Sigmoid colon (tissue), 7 donors: ENCODE measurements around the gene STAT2. TPM values are rescaled to one million over a fixed set of nuclear protein-coding genes. Genes with fewer than 3 reads are reported as not detected.

Experiments used
- DNase-seq: peaks from one replicate; pipeline ENCODE4 v3.0.0-alpha.2; 2019
- H3K27ac ChIP-seq, 4 donors: fragments of 200-600 bp; sonication (generic); one replicate each; pipeline ENCODE4 v1.5.1; 2016 to 2019; ENCODE audit warnings: mild to moderate bottlenecking in 1 of 4
- H3K27me3 ChIP-seq, 3 donors: fragments of 200-600 bp; sonication (generic); one replicate each; pipeline ENCODE4 v1.5.1; 2019; ENCODE audit warnings: mild to moderate bottlenecking in 1 of 3
- H3K36me3 ChIP-seq, 4 donors: fragments of 200-600 bp; sonication (generic); one replicate each; pipeline ENCODE4 v1.5.1; 2016 to 2019
- H3K4me1 ChIP-seq, 4 donors: fragments of 200-600 bp; sonication (generic); one replicate each; pipeline ENCODE4 v1.5.1; 2017 to 2019
- H3K4me3 ChIP-seq, 4 donors: fragments of 200-600 bp; sonication (generic); one replicate each; pipeline ENCODE4 v1.5.1; 2017 to 2019; ENCODE audit warnings: mild to moderate bottlenecking in 2 of 4, moderate library complexity in 1 of 4
- H3K9me3 ChIP-seq, 4 donors: fragments of 200-600 bp in 3 of 4; sonication (generic) in 3 of 4; one replicate each; pipeline versions ENCODE4 v1.5.1 to v1.6.1; 2013 to 2019
- CTCF ChIP-seq, 4 experiments: fragments of 450-650 bp in 3 of 4; fragments of 200-600 bp in 1 of 4; IDR thresholded peaks; one replicate each; pipeline ENCODE4 v1.5.1; 2016 to 2019; ENCODE audit warnings: antibody characterized with exemption in 4 of 4, mild to moderate bottlenecking in 3 of 4, moderate library complexity in 2 of 4
- EP300 ChIP-seq, 4 donors: sonication (generic); formaldehyde crosslinking; IDR thresholded peaks; one replicate each; pipeline ENCODE4 v1.6.1; 2017; ENCODE audit warnings: antibody characterized with exemption in 4 of 4
- POLR2A ChIP-seq, 2 donors: fragments of 450-650 bp; IDR thresholded peaks; one replicate each; pipeline ENCODE4 v1.6.1; 2016; ENCODE audit warnings: antibody characterized with exemption in 2 of 2, mild to moderate bottlenecking in 2 of 2, moderate library complexity in 2 of 2
- POLR2AphosphoS5 ChIP-seq, 4 donors: sonication (generic); formaldehyde crosslinking; IDR thresholded peaks; one replicate each; pipeline ENCODE4 v1.6.1; 2017; ENCODE audit warnings: antibody characterized with exemption in 4 of 4
- WGBS, 2 donors: extraction: QIAGEN DNeasy Blood & Tissue Kit; methylation state at CpG; one replicate each; pipeline ENCODE4 v1.1.7; 2013; 5-methylcytosine and 5-hydroxymethylcytosine counted together
- intact Hi-C: fragments of 100-400 bp; cut with DNase I; formaldehyde crosslinking; loops from one replicate; pipeline ENCODE4 v1.15.1; 2023
- polyA plus RNA-seq, 3 donors: library from polyadenylated mRNA; stranded (reverse); fragments of 200-250 nt; gene quantifications; one replicate each; pipeline ENCODE4 v1.2.3, GENCODE V29; 2013
- total RNA-seq, 4 donors: library from RNA; depleted of rRNA; stranded (reverse); fragments of >200 nt; gene quantifications; one replicate each; pipeline ENCODE4 v1.1.0, GENCODE V29; 2016
- donor health status: healthy with polysubstance abuse.
- donor health status: Bipolar disorder and iron deficiency.
- donor health status: healthy.

STAT2 gene
- total and polyA plus RNA-seq, 7 donors: 15.0 to 160 (median 73.6) TPM

- Histone ChIP-seq H3K27me3 (no peaks in the 10 kb centered on the region), H3K36me3 (peaks cover 4 to 47% (median 8%) of the 10 kb centered on the region in 4 donors), H3K4me1 (peaks cover 0 to 28% (median 13%) of the 10 kb centered on the region in 4 donors), H3K9me3 (no peaks in the 10 kb centered on the region), H3K27ac (no peak overlapping the region), H3K4me3 (no peak overlapping the region)
- 87 to 97% methylated on average over 3 of the region's 3 CpGs for WGBS, 2 donors
- DNase-seq: no peak
- intact Hi-C loops: no loop called here
- no peak for TF ChIP-seq EP300 (IDR thresholded peaks at IDR 0.05)
- no peak for TF ChIP-seq POLR2AphosphoS5 (IDR thresholded peaks at IDR 0.05)
- no peak for TF ChIP-seq CTCF (IDR thresholded peaks at IDR 0.05)
- TF ChIP-seq POLR2A (IDR thresholded peaks at IDR 0.05): no peak
These were observed 55.6 kb downstream of the STAT2 start for GRCh38 chr12:56304276-56304675.

GRCh38 chr12:56300644-56301464 is 59.1 kb downstream of the STAT2 start:
- intact Hi-C loops: loop anchor here (2.0 kb wide), 2 partner anchors 34 to 42 kb away; partner anchors contain the start of genes ANKRD52 and COQ10A
- 53 to 55% methylated on average over 21 of the region's 21 CpGs for WGBS, 2 donors

GRCh38 chr12:56299853-56300643 is 59.9 kb downstream of the STAT2 start, which contains the start of gene CS:
TSS of gene CS (minus strand) at chr12:56300330. CDS start at chr12:56300201, 129 bp downstream.
- Histone ChIP-seq H3K4me1 (peaks cover 0 to 68% (median 46%) of the 10 kb centered on the region in 4 donors), H3K36me3 (peaks cover 0 to 15% (median 2%) of the 10 kb centered on the region in 4 donors), H3K4me3 (peak within 1 kb of the TSS; percentile 67 to 95 (median 91)), H3K27ac (peak within 1 kb of the TSS; percentile 91 to 98 (median 95)), H3K9me3 (no peaks in the 10 kb centered on the region), H3K27me3 (no peaks in the 10 kb centered on the region)
- TF ChIP-seq POLR2AphosphoS5 (IDR thresholded peaks at IDR 0.05) (peak; percentile 73 to 90 (median 87)), POLR2A (IDR thresholded peaks at IDR 0.05) (peak; percentile 49 to 82), CTCF (IDR thresholded peaks at IDR 0.05) (no peak), EP300 (IDR thresholded peaks at IDR 0.05) (no peak)
- WGBS, 2 donors: 0 to 1% methylated on average over 63 of the region's 63 CpGs
- intact Hi-C loops: loop anchor here (2.0 kb wide), 2 partner anchors 33 to 41 kb away; partner anchors contain the start of genes ANKRD52 and COQ10A
- peak; percentile 100 for DNase-seq

More at GRCh38 chr12:56300644-56301464, 59.1 kb downstream of the STAT2 start:
- Histone ChIP-seq H3K4me3 (peak overlapping the region; percentile 31 to 95 (median 78)), H3K4me1 (peaks cover 0 to 62% (median 45%) of the 10 kb centered on the region in 4 donors), H3K36me3 (peaks cover 0 to 20% (median 2%) of the 10 kb centered on the region in 4 donors), H3K27me3 (no peaks in the 10 kb centered on the region), H3K9me3 (no peaks in the 10 kb centered on the region), H3K27ac (peak overlapping the region; percentile 91 to 98 (median 95))
- TF ChIP-seq POLR2AphosphoS5 (IDR thresholded peaks at IDR 0.05) (no peak), EP300 (IDR thresholded peaks at IDR 0.05) (no peak), CTCF (IDR thresholded peaks at IDR 0.05) (no peak), POLR2A (IDR thresholded peaks at IDR 0.05) (no peak)
- DNase-seq: no peak

GRCh38 chr12:56299308-56299852 is 60.5 kb downstream of the STAT2 start:
- H3K4me3 ChIP-seq: peak overlapping the region; percentile 67 to 95 (median 91)
- H3K27me3 ChIP-seq: no peaks in the 10 kb centered on the region
- peak overlapping the region; percentile 91 to 98 (median 95) for H3K27ac ChIP-seq
- H3K9me3 ChIP-seq: no peaks in the 10 kb centered on the region
- WGBS, 2 donors: 0 to 2% methylated on average over 10 of the region's 10 CpGs
- no peak for TF ChIP-seq POLR2A (IDR thresholded peaks at IDR 0.05)
- intact Hi-C loops: no loop called here
- DNase-seq: no peak
- peaks cover 0 to 74% (median 46%) of the 10 kb centered on the region in 4 donors for H3K4me1 ChIP-seq
- peaks cover 0 to 8% (median 2%) of the 10 kb centered on the region in 4 donors for H3K36me3 ChIP-seq
